A673 (cell line): ENCODE measurements around the gene MAP1A. TPM values are rescaled to one million over a fixed set of nuclear protein-coding genes. Genes with fewer than 3 reads are reported as not detected.
"Not testable (repeated sequence)": the region's sequence is repeated elsewhere in the genome, so short reads cannot be mapped to it uniquely, and the experiment has no call there.

Experiments used
- BruUV-seq: library from RNA; stranded (reverse); fragments of 400-500 nt; replicated peaks from 2 replicates; lab custom pipeline; 2021; lab: Mats Ljungman, UMichigan
- CTCF ChIA-PET: fragments of 300-600 bp; sonication (Branson Sonifier 250); formaldehyde crosslinking; loops from one replicate; lab custom pipeline; 2022; ENCODE audit warnings: antibody characterized with exemption; lab: Charles Lee
- POLR2A ChIA-PET: fragments of 300-600 bp; sonication (Branson Sonifier 250); formaldehyde crosslinking; loops from one replicate; lab custom pipeline; 2022; ENCODE audit warnings: antibody characterized with exemption; ENCODE audit not compliant: low non-redundant PET; lab: Charles Lee
- DNase-seq: peaks from one replicate; pipeline ENCODE4 v3.0.0-alpha.2; 2015; ENCODE audit warnings: low spot score
- H3K27ac ChIP-seq: fragments of 200-600 bp; sonication (generic); 2 replicates; pipeline ENCODE4 v1.5.1; 2016; ENCODE audit warnings: mixed run types, low read depth, mild to moderate bottlenecking, mixed read lengths, antibody characterized with exemption, low read length; ENCODE audit not compliant: poor library complexity, severe bottlenecking
- H3K27me3 ChIP-seq: fragments of 200-600 bp; sonication (generic); replicated peaks from 2 replicates; pipeline ENCODE4 v1.6.1; 2017; ENCODE audit warnings: mixed run types, low read depth, mild to moderate bottlenecking, mixed read lengths, antibody characterized with exemption, low read length; ENCODE audit not compliant: insufficient read depth, poor library complexity
- H3K36me3 ChIP-seq: fragments of 200-600 bp; sonication (generic); 2 replicates; pipeline ENCODE4 v1.6.1; 2016; ENCODE audit warnings: mixed run types, mild to moderate bottlenecking, mixed read lengths, antibody characterized with exemption, low read length; ENCODE audit not compliant: insufficient read depth, poor library complexity, severe bottlenecking
- H3K4me1 ChIP-seq: fragments of 200-600 bp; sonication (generic); 2 replicates; pipeline ENCODE4 v1.6.1; 2017; ENCODE audit warnings: mixed run types, mild to moderate bottlenecking, mixed read lengths, antibody characterized with exemption, low read length; ENCODE audit not compliant: insufficient read depth, poor library complexity, severe bottlenecking
- H3K4me3 ChIP-seq: fragments of 200-600 bp; sonication (generic); 2 replicates; pipeline ENCODE4 v1.5.1; 2016; ENCODE audit warnings: low read depth, mixed run types, mild to moderate bottlenecking, mixed read lengths, low read length; ENCODE audit not compliant: poor library complexity, severe bottlenecking
- H3K9me3 ChIP-seq: fragments of 200-600 bp; sonication (generic); 2 replicates; pipeline ENCODE4 v1.6.1; 2016; ENCODE audit warnings: mixed run types, low read depth, mild to moderate bottlenecking, mixed read lengths, antibody characterized with exemption, low read length; ENCODE audit not compliant: poor library complexity, severe bottlenecking
- EZH2 ChIP-seq: fragments of 200-600 bp; sonication (generic); IDR thresholded peaks from 2 replicates; pipeline ENCODE4 v1.6.1; 2017; ENCODE audit warnings: borderline replicate concordance, low read depth, mild to moderate bottlenecking, mixed read lengths, antibody characterized with exemption, low read length; ENCODE audit not compliant: poor library complexity, severe bottlenecking
- intact Hi-C: fragments of 100-400 bp; cut with micrococcal nuclease; formaldehyde crosslinking; loops from one replicate; pipeline ENCODE4 v1.10.0; 2022; ENCODE audit not compliant: unreplicated experiment
- total RNA-seq: library from RNA; stranded (reverse); gene quantifications from 2 replicates; pipeline ENCODE4 v1.2.3, GENCODE V29; 2021
- TF ChIP-seq, protein P1 (sequence below): fragments of 300-800, 200-600 bp; sonication (generic); conservative IDR thresholded peaks from 2 replicates; pipeline ENCODE4 v1.5.1; 2017; ENCODE audit warnings: low read depth, mild to moderate bottlenecking, antibody characterized with exemption, low read length, moderate library complexity, mixed read lengths

MAP1A gene
- total RNA-seq, 1 experiment from 2014 or later = 83.8 TPM

DNA sequence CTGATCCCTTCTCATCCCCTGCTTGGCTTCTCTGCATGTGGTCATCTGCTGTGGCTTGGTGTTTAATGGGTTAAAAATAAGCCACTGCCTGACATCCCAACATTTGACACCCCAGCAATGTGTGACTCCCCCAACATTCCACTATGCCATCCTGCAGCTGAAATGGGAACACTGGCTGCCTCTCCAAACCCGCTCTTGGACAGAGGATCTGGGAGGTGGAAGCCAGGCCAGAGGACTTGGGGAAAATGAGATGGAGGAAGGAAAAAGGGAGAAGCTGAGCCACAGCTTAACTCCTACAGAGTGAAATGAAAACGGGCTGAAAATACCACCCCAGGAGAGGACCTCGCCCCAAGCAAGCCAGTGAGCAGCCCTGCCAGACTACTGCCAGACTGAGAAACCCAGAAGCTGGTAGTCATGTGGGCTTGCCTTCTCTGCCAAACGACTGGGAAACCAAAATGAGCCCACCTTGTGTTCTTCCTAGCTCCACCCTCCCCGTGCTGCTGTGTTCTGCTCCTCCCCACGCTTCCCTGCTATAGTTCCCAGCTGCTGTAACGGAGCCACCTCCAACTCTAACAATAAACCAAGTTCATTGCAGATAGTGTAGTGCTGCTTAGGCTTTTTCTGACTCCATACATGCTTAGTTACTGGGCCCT is 13.7 kb downstream of the MAP1A start:
- TSS peak; percentile 34 for BruUV-seq
- Histone ChIP-seq H3K9me3 (no peaks in the 10 kb centered on the region), H3K4me1 (no peaks in the 10 kb centered on the region), H3K36me3 (peaks cover 10% of the 10 kb centered on the region), H3K4me3 (no peak overlapping the region), H3K27me3 (no peaks in the 10 kb centered on the region), H3K27ac (peak overlapping the region; percentile 25)
- ChIA-PET CTCF (no interaction called here), POLR2A (interaction anchor here (0.6 kb wide), 1 partner anchor 21 kb away, joined by 4 read pairs; no protein-coding TSS in a partner anchor)
- intact Hi-C loops = no loop called here
- DNase-seq = no peak
- TF ChIP-seq, protein P1, sequence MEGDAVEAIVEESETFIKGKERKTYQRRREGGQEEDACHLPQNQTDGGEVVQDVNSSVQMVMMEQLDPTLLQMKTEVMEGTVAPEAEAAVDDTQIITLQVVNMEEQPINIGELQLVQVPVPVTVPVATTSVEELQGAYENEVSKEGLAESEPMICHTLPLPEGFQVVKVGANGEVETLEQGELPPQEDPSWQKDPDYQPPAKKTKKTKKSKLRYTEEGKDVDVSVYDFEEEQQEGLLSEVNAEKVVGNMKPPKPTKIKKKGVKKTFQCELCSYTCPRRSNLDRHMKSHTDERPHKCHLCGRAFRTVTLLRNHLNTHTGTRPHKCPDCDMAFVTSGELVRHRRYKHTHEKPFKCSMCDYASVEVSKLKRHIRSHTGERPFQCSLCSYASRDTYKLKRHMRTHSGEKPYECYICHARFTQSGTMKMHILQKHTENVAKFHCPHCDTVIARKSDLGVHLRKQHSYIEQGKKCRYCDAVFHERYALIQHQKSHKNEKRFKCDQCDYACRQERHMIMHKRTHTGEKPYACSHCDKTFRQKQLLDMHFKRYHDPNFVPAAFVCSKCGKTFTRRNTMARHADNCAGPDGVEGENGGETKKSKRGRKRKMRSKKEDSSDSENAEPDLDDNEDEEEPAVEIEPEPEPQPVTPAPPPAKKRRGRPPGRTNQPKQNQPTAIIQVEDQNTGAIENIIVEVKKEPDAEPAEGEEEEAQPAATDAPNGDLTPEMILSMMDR = no peak
- TF ChIP-seq EZH2 = no peak

DNA sequence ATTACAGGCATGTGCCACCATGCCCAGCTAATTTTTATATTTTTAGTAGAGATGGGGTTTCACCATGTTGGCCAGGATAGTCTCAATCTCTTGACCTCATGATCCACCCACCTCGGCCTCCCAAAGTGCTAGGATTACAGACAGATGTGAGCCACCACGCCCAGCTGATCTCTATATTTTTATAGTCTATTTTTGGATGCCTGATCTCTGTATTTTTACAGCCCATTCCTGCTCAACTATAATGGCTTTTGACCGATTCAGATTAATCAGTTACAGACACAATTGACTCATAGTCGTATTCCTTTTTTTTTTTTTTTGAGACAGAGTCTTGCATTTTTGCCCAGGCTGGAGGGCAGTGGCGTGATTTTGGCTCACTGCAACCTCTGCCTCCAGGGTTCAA is 15.4 kb downstream of the MAP1A start:
- DNase-seq, H3K27me3 ChIP-seq, intact Hi-C loops, H3K36me3 ChIP-seq, CTCF ChIA-PET, H3K4me1 ChIP-seq, H3K27ac ChIP-seq, BruUV-seq, H3K4me3 ChIP-seq, H3K9me3 ChIP-seq: not testable (repeated sequence)
- POLR2A ChIA-PET = interaction anchor here (0.7 kb wide), 1 partner anchor 40 kb away, joined by 3 read pairs; no protein-coding TSS in a partner anchor

DNA sequence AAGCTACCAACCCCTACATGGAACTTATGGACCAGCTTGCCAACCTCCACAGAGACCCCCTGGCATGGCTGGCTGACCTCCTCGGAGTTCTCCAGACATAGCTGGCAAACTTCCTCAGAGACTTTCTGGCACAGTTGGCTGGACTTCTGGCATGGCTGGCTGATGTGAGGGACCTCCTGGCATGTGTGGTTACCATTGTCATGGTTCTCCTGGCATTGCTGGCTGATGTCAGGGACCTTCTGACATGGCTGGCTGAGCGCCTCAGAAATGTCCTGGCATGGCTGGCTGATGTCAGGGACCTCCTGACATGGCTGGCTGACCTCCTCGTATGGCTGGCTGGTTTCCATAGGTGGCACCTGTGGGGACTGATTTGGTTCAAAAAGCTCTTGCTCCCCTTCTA is 17.5 kb downstream of the MAP1A start:
- intact Hi-C loops = no loop called here
- BruUV-seq = no TSS peak
- POLR2A ChIA-PET = no interaction called here
- no peak overlapping the region for H3K27ac ChIP-seq
- H3K4me3 ChIP-seq = no peak overlapping the region
- H3K4me1 ChIP-seq = no peaks in the 10 kb centered on the region
- TF ChIP-seq, protein P1 = no peak
- no peak for TF ChIP-seq EZH2
- CTCF ChIA-PET = no interaction called here
- H3K36me3 ChIP-seq = no peaks in the 10 kb centered on the region
- no peaks in the 10 kb centered on the region for H3K27me3 ChIP-seq
- DNase-seq = no peak
- no peaks in the 10 kb centered on the region for H3K9me3 ChIP-seq

DNA sequence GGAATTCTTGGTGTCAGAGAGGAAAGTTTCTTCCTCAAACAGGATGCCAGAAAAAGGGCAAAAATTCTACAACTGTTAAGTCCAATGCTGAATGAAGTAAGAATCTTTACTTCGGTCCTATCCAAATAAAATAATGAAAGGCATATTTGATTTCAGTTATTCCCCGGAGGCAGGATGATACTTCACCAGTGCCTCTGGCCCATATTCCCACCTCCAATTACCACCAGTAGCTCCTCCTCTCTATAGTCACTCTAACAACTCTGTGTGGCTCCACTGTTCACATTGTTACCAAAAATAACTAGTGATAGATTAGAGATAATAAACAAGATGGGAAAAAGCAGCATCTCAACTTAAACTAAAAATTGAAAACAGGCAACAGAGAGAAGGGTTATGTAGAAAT is 20.7 kb downstream of the MAP1A start:
- DNase-seq = no peak
- no TSS peak for BruUV-seq
- intact Hi-C loops = no loop called here

More for the DNA sequence above, 20.7 kb downstream of the MAP1A start:
- no peaks in the 10 kb centered on the region for H3K4me1 ChIP-seq
- no peaks in the 10 kb centered on the region for H3K27me3 ChIP-seq
- TF ChIP-seq, protein P1 = no peak
- H3K36me3 ChIP-seq = no peaks in the 10 kb centered on the region
- CTCF ChIA-PET = no interaction called here
- no peaks in the 10 kb centered on the region for H3K9me3 ChIP-seq
- no peak overlapping the region for H3K27ac ChIP-seq
- H3K4me3 ChIP-seq = no peak overlapping the region
- POLR2A ChIA-PET = no interaction called here
